Muscle layer of duodenum (tissue), 2 donors: Measurements from ENCODE around the gene ARHGEF28.

Experiments used
- H3K27ac ChIP-seq: one replicate; pipeline ENCODE4 v1.7.0; 2013; ENCODE audit warnings: mild to moderate bottlenecking, low read length
- H3K27me3 ChIP-seq: one replicate; pipeline ENCODE4 v1.7.0; 2013; ENCODE audit warnings: low read depth, mild to moderate bottlenecking, control low read depth, low read length
- H3K36me3 ChIP-seq, 2 donors: one replicate each; pipeline ENCODE4 v1.7.0; 2013; ENCODE audit warnings: low read length in 2 of 2, control low read depth in 1 of 2, mild to moderate bottlenecking in 1 of 2; ENCODE audit not compliant: insufficient read depth in 2 of 2, control insufficient read depth in 1 of 2
- H3K4me1 ChIP-seq, 2 donors: one replicate each; pipeline ENCODE4 v1.7.0; 2013; ENCODE audit warnings: low read length in 2 of 2, mild to moderate bottlenecking in 2 of 2, control low read depth in 1 of 2, moderate library complexity in 1 of 2; ENCODE audit not compliant: insufficient read depth in 2 of 2, control insufficient read depth in 1 of 2
- H3K4me3 ChIP-seq, 2 donors: one replicate each; pipeline ENCODE4 v1.7.0; 2013; ENCODE audit warnings: low read length in 2 of 2, low read depth in 1 of 2, mild to moderate bottlenecking in 1 of 2
- H3K9me3 ChIP-seq, 2 donors: one replicate each; pipeline ENCODE4 v1.7.0; 2013; ENCODE audit warnings: low read length in 2 of 2, control low read depth in 1 of 2, mild to moderate bottlenecking in 1 of 2; ENCODE audit not compliant: control insufficient read depth in 1 of 2
- donor health status: healthy.

Gene ARHGEF28

DNA sequence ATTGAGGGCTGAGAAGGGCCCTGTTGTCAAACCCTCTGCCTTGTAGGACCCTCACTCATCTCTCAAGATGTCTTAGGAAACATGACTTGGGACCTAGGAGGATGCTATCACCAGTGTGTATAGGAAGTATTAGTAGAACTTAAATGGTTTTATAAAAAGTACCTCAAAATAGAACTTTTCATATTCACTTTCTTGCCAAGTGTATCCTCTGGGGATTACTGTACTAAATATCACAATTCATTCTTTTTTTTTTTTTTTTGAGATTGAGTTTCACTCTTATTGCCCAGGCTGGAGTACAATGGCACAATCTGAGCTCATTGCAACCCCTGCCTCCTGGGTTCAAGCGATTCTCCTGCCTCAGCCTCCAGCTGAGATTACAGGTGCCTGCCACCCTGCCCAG is 56.2 kb downstream of the ARHGEF28 start:
- Histone ChIP-seq H3K36me3 (no peaks in the 10 kb centered on the region), H3K27ac (no peak overlapping the region), H3K9me3 (no peaks in the 10 kb centered on the region), H3K4me1 (no peaks in the 10 kb centered on the region), H3K4me3 (no peak overlapping the region), H3K27me3 (no peaks in the 10 kb centered on the region)

DNA sequence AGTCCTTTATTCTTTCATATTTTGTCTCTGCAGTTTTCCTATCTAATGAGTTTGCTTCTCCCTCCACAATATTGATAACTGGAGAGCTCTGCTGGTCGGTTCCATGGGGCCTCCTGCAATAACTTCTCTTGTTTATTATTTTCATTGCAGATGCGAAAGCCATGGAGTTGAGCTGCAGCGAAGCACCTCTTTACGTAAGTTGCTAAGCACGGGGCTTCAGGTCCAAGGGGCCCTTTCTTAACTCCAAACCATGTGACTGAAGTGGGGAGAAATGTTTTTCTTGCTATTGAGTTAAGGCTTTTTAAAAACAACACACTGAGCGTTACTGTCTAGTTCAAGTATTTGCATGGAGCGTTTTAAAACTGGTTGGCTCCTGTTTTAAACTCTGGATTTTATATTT is 58.7 kb downstream of the ARHGEF28 start:
- no peaks in the 10 kb centered on the region for H3K9me3 ChIP-seq
- no peak overlapping the region for H3K27ac ChIP-seq
- no peaks in the 10 kb centered on the region for H3K36me3 ChIP-seq
- no peaks in the 10 kb centered on the region for H3K4me1 ChIP-seq
- no peak overlapping the region for H3K4me3 ChIP-seq
- no peaks in the 10 kb centered on the region for H3K27me3 ChIP-seq

DNA sequence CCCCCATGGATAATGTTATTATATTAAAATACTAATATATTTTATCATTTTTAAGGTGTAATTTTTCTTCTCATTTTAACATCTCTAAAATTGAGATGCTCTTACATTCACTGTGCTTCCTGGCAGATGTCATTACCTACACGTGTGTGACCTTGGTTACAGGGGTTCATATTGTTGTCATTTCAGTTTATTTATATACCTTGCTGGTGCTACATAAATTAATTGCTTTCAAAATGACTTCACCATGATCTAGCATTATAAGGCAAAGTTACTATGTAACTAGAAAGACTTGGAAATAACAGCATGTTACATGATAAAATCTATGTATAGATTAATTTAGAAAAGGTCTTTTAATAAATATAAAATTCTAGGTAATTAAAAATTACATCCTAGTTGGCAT is 60.9 kb downstream of the ARHGEF28 start:
- no peaks in the 10 kb centered on the region for H3K9me3 ChIP-seq
- H3K4me1 ChIP-seq = no peaks in the 10 kb centered on the region
- H3K27ac ChIP-seq = no peak overlapping the region
- H3K36me3 ChIP-seq = no peaks in the 10 kb centered on the region
- no peak overlapping the region for H3K4me3 ChIP-seq
- no peaks in the 10 kb centered on the region for H3K27me3 ChIP-seq

DNA sequence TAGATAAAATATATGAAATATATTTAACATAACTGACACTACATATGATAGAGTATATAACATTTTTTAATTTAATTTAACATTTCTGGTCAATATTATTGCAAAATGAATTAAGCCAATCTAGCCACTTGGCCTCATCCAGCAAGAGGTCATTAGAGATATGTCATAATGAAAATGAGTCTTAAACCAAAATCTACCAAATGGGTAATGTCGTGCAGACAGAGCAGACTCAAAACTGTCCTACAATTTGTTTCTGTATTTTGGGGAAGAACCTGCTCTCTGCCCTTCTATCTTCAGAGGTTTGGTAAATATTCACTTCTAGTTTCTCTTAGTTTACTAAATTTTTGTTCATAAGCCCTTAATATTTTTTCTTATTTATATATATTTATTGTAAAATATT is 61.4 kb downstream of the ARHGEF28 start:
- H3K27ac ChIP-seq = no peak overlapping the region

DNA sequence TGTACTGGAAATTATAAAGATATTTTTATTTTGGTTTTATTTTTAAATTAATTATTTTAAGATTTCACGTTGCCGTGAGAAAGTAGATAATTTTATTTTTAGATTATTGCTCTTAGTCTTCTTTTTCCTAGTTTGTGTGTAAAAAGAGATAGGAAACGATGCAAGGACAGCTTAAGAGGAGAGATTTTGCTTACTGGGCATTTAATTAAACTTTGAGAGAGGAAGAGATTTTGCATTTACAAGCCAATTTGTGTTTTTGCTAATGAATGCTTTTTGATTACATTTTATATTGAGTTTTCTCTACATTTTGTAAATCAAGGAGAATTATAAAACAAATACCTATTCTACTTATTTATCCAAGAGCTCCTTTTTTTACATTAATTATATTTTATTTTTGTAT is 64.0 kb downstream of the ARHGEF28 start:
- H3K36me3 ChIP-seq = no peaks in the 10 kb centered on the region
- H3K27me3 ChIP-seq = no peaks in the 10 kb centered on the region
- H3K9me3 ChIP-seq = no peaks in the 10 kb centered on the region
- H3K4me1 ChIP-seq = peaks cover 0 to 12% of the 10 kb centered on the region in 2 donors
- H3K27ac ChIP-seq = no peak overlapping the region
- H3K4me3 ChIP-seq = no peak overlapping the region

More for the DNA sequence above, 61.4 kb downstream of the ARHGEF28 start:
- Histone ChIP-seq H3K27me3 (no peaks in the 10 kb centered on the region), H3K9me3 (no peaks in the 10 kb centered on the region), H3K4me1 (peaks cover 0 to 2% of the 10 kb centered on the region in 2 donors), H3K4me3 (no peak overlapping the region), H3K36me3 (no peaks in the 10 kb centered on the region)

DNA sequence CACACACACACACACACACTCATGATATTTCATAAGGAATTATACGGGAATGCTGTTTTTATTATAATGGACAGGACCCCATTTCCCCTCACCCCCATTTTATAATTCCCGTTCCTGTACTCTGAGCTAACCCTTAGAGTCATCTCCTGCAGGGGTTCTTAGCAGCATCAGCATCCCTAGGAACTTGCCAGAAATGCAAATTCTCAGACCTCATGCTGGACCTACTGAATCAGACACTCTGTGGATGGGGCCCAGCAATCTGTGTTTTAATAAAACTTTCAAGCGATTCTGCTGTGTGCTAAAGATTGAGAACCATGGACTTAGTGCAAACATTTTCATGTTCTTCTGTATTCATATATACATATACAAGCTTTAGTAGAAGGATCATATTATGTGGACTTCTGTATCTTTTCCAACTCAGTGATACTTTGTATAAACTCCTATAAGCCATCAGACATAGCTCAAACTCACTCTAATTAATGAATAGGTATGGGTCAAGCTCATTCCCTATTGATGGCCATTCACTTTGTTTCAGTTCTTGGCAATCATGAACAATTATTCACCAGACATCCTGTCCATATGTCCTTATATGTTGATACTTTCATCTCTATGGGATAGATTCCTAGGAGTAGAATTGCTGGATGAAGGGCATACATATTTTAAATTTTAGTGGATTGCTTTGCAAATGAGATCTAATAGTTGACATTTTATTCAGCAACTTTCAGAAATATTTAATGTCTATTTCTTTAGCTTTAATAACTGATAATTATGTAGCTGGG is 65.5 kb downstream of the ARHGEF28 start:
- H3K27ac ChIP-seq = no peak overlapping the region
- H3K4me1 ChIP-seq = peaks cover 0 to 12% of the 10 kb centered on the region in 2 donors
- no peaks in the 10 kb centered on the region for H3K27me3 ChIP-seq
- no peaks in the 10 kb centered on the region for H3K36me3 ChIP-seq
- H3K9me3 ChIP-seq = no peaks in the 10 kb centered on the region
- H3K4me3 ChIP-seq = no peak overlapping the region

DNA sequence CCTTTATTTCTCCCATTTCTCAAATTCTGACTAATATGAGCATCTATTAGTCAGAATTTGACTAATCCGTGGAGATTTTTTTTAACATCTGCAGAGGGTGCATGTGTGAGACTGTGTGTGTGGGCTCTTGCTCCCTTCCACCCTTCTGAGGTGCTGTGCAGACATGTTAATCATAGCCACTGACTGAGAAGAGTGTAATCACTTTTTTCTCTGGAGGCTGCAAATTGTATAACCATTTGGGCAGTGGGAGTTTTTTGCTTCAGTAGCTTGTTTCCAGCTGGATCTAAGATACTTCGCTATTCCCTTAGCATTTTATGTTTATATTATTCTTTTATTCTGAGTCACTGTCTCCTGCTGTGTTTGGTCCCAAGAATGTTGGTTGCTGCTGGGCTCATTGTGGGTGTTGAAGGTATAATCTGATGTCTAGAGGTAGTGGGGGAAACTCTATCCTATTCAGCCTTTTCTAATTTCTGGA is 66.2 kb downstream of the ARHGEF28 start:
- H3K27ac ChIP-seq = no peak overlapping the region
- no peaks in the 10 kb centered on the region for H3K27me3 ChIP-seq
- no peak overlapping the region for H3K4me3 ChIP-seq
- no peaks in the 10 kb centered on the region for H3K36me3 ChIP-seq
- no peaks in the 10 kb centered on the region for H3K9me3 ChIP-seq
- H3K4me1 ChIP-seq = peaks cover 0 to 12% of the 10 kb centered on the region in 2 donors

DNA sequence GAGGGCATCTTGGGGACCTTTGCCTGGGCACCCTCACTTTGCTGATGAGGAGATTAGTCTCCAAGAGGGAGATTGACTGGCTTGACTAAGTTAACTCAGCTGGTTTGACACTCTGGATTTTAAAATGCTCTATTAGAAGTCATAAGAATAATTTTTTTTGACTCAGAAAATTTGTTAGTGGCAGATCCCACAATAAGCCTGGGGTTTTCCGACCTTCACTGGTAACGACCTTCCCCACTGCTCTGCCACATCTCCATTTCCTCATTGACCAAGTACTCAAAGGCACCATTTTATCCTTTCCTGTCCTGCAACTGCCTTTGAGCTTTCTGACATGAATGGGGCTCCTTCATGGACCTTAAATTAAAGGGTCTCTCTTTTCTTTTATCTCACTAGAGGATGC is 67.0 kb downstream of the ARHGEF28 start:
- Histone ChIP-seq H3K27ac (no peak overlapping the region), H3K4me1 (peaks cover 0 to 12% of the 10 kb centered on the region in 2 donors)

DNA sequence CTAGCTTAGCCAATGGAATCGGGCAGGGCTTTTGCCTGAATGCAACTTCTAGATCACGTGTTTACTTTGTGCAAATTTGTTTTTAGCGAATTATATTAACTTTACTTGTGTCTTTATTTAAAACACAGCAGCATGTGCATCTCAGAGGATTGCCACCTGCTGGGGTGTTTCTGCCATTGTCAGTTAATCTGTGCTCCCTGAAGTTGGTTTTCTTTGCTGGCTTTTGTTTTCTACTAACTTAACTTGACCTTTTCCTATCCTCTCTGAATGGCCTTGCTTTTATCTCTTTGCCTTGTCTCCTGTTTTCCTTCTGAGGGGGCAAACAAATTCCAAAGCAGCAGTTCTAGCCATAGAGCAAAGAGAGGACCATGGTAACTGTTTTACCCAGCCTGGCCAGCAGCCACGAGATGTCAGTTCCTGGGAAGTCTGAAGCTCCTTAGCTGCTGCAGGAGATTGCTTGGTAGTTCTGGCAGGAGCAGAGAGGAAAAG is 67.6 kb downstream of the ARHGEF28 start:
- Histone ChIP-seq H3K4me3 (no peak overlapping the region), H3K27ac (no peak overlapping the region), H3K36me3 (no peaks in the 10 kb centered on the region), H3K4me1 (peaks cover 0 to 12% of the 10 kb centered on the region in 2 donors), H3K27me3 (no peaks in the 10 kb centered on the region), H3K9me3 (no peaks in the 10 kb centered on the region)

More for the DNA sequence above, 67.0 kb downstream of the ARHGEF28 start:
- no peaks in the 10 kb centered on the region for H3K9me3 ChIP-seq
- no peaks in the 10 kb centered on the region for H3K36me3 ChIP-seq
- H3K27me3 ChIP-seq = no peaks in the 10 kb centered on the region
- H3K4me3 ChIP-seq = no peak overlapping the region

DNA sequence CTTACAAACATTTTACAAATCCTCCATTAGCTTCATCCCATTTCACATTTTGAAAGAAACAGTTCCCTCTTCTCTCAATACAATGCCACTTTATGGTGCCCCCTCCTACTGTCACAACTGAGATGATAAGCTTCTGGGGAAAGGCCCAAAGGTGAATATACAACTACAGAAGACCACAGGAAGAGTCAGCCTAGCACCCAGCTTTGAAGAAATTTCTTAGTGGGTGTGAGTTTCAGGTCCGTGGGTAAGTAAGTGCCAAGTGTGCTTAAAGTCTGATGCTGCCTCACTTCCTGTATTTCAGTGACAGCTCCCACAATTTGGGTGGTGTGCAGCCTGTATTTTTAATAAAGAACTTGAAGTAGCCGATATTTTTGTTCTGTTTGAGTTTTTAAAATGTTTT is 68.1 kb downstream of the ARHGEF28 start:
- no peak overlapping the region for H3K4me3 ChIP-seq
- no peaks in the 10 kb centered on the region for H3K9me3 ChIP-seq
- no peaks in the 10 kb centered on the region for H3K27me3 ChIP-seq
- H3K27ac ChIP-seq = no peak overlapping the region
- no peaks in the 10 kb centered on the region for H3K36me3 ChIP-seq
- H3K4me1 ChIP-seq = peaks cover 0 to 12% of the 10 kb centered on the region in 2 donors

DNA sequence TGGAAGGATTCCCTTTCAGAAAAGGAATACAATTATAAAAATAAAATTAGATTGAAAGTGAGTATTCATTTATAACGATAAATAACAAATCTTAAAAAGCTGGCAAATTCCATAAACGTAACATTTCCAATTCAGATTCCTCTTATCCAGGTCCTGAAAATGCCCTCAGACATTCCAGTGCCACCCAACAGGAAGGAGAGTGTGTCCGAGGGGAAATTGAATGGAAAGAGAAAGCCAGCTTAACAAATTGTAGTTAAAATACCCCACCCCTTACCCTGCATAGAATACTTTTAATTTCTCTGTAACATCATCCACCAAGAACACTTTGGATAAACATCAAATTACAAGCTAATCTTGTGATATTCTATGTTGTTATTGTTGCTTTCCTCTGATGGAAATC is 72.0 kb downstream of the ARHGEF28 start:
- peaks cover 0 to 7% of the 10 kb centered on the region in 2 donors for H3K4me1 ChIP-seq
- no peak overlapping the region for H3K27ac ChIP-seq
- no peaks in the 10 kb centered on the region for H3K27me3 ChIP-seq
- no peak overlapping the region for H3K4me3 ChIP-seq
- no peaks in the 10 kb centered on the region for H3K36me3 ChIP-seq
- H3K9me3 ChIP-seq = no peaks in the 10 kb centered on the region

DNA sequence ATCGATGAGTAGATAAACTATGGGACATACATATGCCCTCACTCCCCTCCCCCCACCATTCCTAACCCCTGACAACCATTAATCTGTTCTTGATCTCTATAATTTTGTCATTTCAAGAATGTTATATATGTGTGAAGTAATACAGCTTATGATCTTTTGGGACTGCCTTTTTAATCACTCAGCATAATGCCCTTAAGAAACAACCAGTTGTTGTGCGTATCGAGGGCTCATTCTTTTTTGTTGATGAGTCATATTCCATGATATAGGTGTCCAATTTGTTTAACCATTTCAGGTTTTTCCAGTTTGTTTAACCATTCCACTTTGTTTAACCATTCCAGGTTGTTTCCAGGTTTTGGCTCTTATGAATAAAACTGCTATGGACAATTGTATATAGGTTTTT is 75.6 kb downstream of the ARHGEF28 start:
- Histone ChIP-seq H3K4me3 (no peak overlapping the region), H3K36me3 (no peaks in the 10 kb centered on the region), H3K27me3 (no peaks in the 10 kb centered on the region), H3K9me3 (no peaks in the 10 kb centered on the region), H3K4me1 (no peaks in the 10 kb centered on the region), H3K27ac (no peak overlapping the region)
